Inflammatory macrophage (primary cell): Measurements from ENCODE around the gene OSBPL3.
"Not testable (repeated sequence)": the region's sequence is repeated elsewhere in the genome, so short reads cannot be mapped to it uniquely, and the experiment has no call there.

Source experiments
- DNase-seq, 2 donors: peaks; one replicate each; pipeline ENCODE4 v3.0.0-alpha.2; 2020 to 2022
- total RNA-seq, 18 experiments: gene quantifications; one replicate each; lab custom pipeline; 2026; ENCODE audit warnings: mixed read lengths in 6 of 18, inconsistent platforms in 2 of 18; lab: John Stamatoyannopoulos, UW

Gene OSBPL3
- 13.3 to 56.9 (median 35.9) reads per million in 18 experiments for total RNA-seq

GRCh38 chr7:24979863-24980533 lies at the start of gene OSBPL3:
Gene OSBPL3 (minus strand): TSS chr7:24980178. CDS start chr7:24892472, 87,706 bp downstream.
- peak; percentile 98 for DNase-seq

- no peak for DNase-seq
Observed at GRCh38 chr7:25029075-25029474, 49.1 kb upstream of the OSBPL3 start.

- no peak for DNase-seq
Observed at GRCh38 chr7:25028370-25029021, 48.5 kb upstream of the OSBPL3 start.

GRCh38 chr7:25026156-25026555 lies 46.2 kb upstream of the OSBPL3 start:
- DNase-seq, result no peak

- DNase-seq, result no peak
Observed at GRCh38 chr7:25025218-25025671, 45.3 kb upstream of the OSBPL3 start.

- no peak for DNase-seq
Observed at GRCh38 chr7:25024066-25024465, 44.1 kb upstream of the OSBPL3 start.

- DNase-seq, result not testable (repeated sequence)
Observed at GRCh38 chr7:25017671-25018070, 37.7 kb upstream of the OSBPL3 start.

GRCh38 chr7:25014756-25015155 lies 34.8 kb upstream of the OSBPL3 start:
- no peak for DNase-seq

- not testable (repeated sequence) for DNase-seq
Observed at GRCh38 chr7:25012710-25013109, 32.7 kb upstream of the OSBPL3 start.

- DNase-seq, result no peak
Observed at GRCh38 chr7:25012254-25012653, 32.3 kb upstream of the OSBPL3 start.

GRCh38 chr7:25009257-25009656 lies 29.3 kb upstream of the OSBPL3 start:
- peak in 1 of 2 donors; percentile 25 for DNase-seq

GRCh38 chr7:25007668-25008067 lies 27.7 kb upstream of the OSBPL3 start:
- no peak for DNase-seq

GRCh38 chr7:25006276-25006675 lies 26.3 kb upstream of the OSBPL3 start:
- peak in 1 of 2 donors; percentile 6 for DNase-seq

GRCh38 chr7:25005658-25006057 lies 25.7 kb upstream of the OSBPL3 start:
- no peak for DNase-seq

GRCh38 chr7:25002786-25003185 lies 22.8 kb upstream of the OSBPL3 start:
- DNase-seq, result no peak

GRCh38 chr7:24995466-24995865 lies 15.5 kb upstream of the OSBPL3 start:
- DNase-seq, result no peak

- no peak for DNase-seq
Observed at GRCh38 chr7:24992314-24992713, 12.3 kb upstream of the OSBPL3 start.

- DNase-seq, result no peak
Observed at GRCh38 chr7:24991353-24991752, 11.4 kb upstream of the OSBPL3 start.

GRCh38 chr7:24987331-24987842 lies 7.4 kb upstream of the OSBPL3 start:
- no peak for DNase-seq

- DNase-seq, result no peak
Observed at GRCh38 chr7:24982917-24983316, 2.9 kb upstream of the OSBPL3 start.

- DNase-seq, result peak; percentile 48 to 70
Observed at GRCh38 chr7:24981171-24981951, 1.4 kb upstream of the OSBPL3 start.

GRCh38 chr7:24980534-24981170 lies 674 bp upstream of the OSBPL3 start:
- peak; percentile 12 to 15 for DNase-seq

GRCh38 chr7:24979470-24979862 lies 512 bp downstream of the OSBPL3 start:
- peak; percentile 37 to 60 for DNase-seq
